Measurements from ENCODE around the gene MEF2C.

GRCh38 chr5:88765798-88766197 is 117.2 kb downstream of the MEF2C start:
- TF ChIP-seq EZH2 (IDR thresholded peaks at IDR 0.05; ENCODE audit: insufficient read depth, poor library complexity, severe bottlenecking): no peak
- TF ChIP-seq EZH2phosphoT487 (IDR thresholded peaks at IDR 0.05; ENCODE audit: insufficient read depth, low read depth): no peak

Measured in GM23248 (cell line).